IMR-90 (cell line): ENCODE results near the gene CDC25B. TPM values are rescaled to one million over a fixed set of nuclear protein-coding genes. Genes with fewer than 3 reads are reported as not detected.

Experiments used
- ATAC-seq: fragments of 200-7000 bp; cut with Tn5 transposase; 2 replicates; pipeline ENCODE4 v1.9.1; 2020; ENCODE audit warnings: low read depth, mild to moderate bottlenecking, moderate library complexity
- BruUV-seq: library from RNA; stranded (reverse); fragments of 400-500 nt; replicated peaks from 2 replicates; lab custom pipeline; 2021; lab: Mats Ljungman, UMichigan
- CTCF ChIA-PET: fragments of 300-600 bp; formaldehyde crosslinking; extraction: SDS; loops from one replicate; lab custom pipeline; 2021; ENCODE audit warnings: antibody characterized with exemption; lab: Yijun Ruan, JAX
- POLR2A ChIA-PET: fragments of 300-600 bp; sonication (Branson Sonifier 250); formaldehyde crosslinking; loops from one replicate; lab custom pipeline; 2022; ENCODE audit warnings: antibody characterized with exemption; ENCODE audit not compliant: unreplicated experiment; lab: Charles Lee
- DNase-seq: peaks from one replicate; pipeline ENCODE4 v3.0.0; 2013
- H2AFZ ChIP-seq: replicated peaks from 2 replicates; pipeline ENCODE3; 2013; ENCODE audit warnings: low read length, mild to moderate bottlenecking; ENCODE audit not compliant: poor library complexity
- H2AK5ac ChIP-seq: 2 replicates; pipeline ENCODE4 v1.6.1; 2013; ENCODE audit warnings: low read depth, low read length, inconsistent platforms
- H2AK9ac ChIP-seq: replicated peaks from 2 replicates; pipeline ENCODE3; 2013; ENCODE audit warnings: mild to moderate bottlenecking, low read depth, low read length, moderate library complexity; ENCODE audit not compliant: poor library complexity
- H2BK120ac ChIP-seq: 2 replicates; pipeline ENCODE4 v1.6.1; 2013; ENCODE audit warnings: low read depth, low read length, inconsistent platforms
- H2BK15ac ChIP-seq: 3 replicates; pipeline ENCODE4 v1.6.1; 2013; ENCODE audit warnings: low read depth, low read length, inconsistent platforms
- H2BK20ac ChIP-seq: 2 replicates; pipeline ENCODE4 v1.6.1; 2013; ENCODE audit warnings: low read depth, mild to moderate bottlenecking, inconsistent platforms, low read length, moderate library complexity
- H2BK5ac ChIP-seq: 2 replicates; pipeline ENCODE4 v1.6.1; 2013; ENCODE audit warnings: mild to moderate bottlenecking, low read depth, low read length, inconsistent platforms; ENCODE audit not compliant: poor library complexity, severe bottlenecking
- H3K14ac ChIP-seq: replicated peaks from 2 replicates; pipeline ENCODE4 v1.6.1; 2013; ENCODE audit warnings: low read depth, low read length, inconsistent platforms
- H3K18ac ChIP-seq: 2 replicates; pipeline ENCODE4 v1.6.1; 2013; ENCODE audit warnings: low read depth, low read length, control low read depth
- H3K23ac ChIP-seq: 2 replicates; pipeline ENCODE4 v1.6.1; 2013; ENCODE audit warnings: low read depth, low read length, inconsistent platforms
- H3K27ac ChIP-seq: 2 replicates; pipeline ENCODE4 v1.5.1; 2013; ENCODE audit warnings: mild to moderate bottlenecking, control low read depth, low read length; ENCODE audit not compliant: insufficient read depth
- H3K27me3 ChIP-seq: 2 replicates; pipeline ENCODE4 v1.6.1; 2013; ENCODE audit warnings: low read length; ENCODE audit not compliant: control insufficient read depth, insufficient read depth
- H3K36me3 ChIP-seq: 2 replicates; pipeline ENCODE4 v1.6.1; 2013; ENCODE audit warnings: low read length, mixed read lengths; ENCODE audit not compliant: control insufficient read depth, insufficient read depth
- H3K4ac ChIP-seq: 2 replicates; pipeline ENCODE4 v1.6.1; 2013; ENCODE audit warnings: low read depth, low read length, inconsistent platforms
- H3K4me1 ChIP-seq: 2 replicates; pipeline ENCODE4 v1.6.1; 2013; ENCODE audit warnings: low read length, mixed read lengths; ENCODE audit not compliant: control insufficient read depth, insufficient read depth
- H3K4me2 ChIP-seq: 2 replicates; pipeline ENCODE4 v1.6.1; 2013; ENCODE audit warnings: low read depth, mild to moderate bottlenecking, control low read depth, low read length, moderate library complexity
- H3K4me3 ChIP-seq: 2 replicates; pipeline ENCODE4 v1.5.1; 2013; ENCODE audit warnings: low read depth, mild to moderate bottlenecking, control low read depth, low read length, moderate library complexity; ENCODE audit not compliant: insufficient read depth
- H3K56ac ChIP-seq: 2 replicates; pipeline ENCODE4 v1.6.1; 2013; ENCODE audit warnings: low read length, inconsistent platforms; ENCODE audit not compliant: insufficient read depth; ENCODE audit errors: extremely low read depth
- H3K79me1 ChIP-seq, 2 experiments: 2 replicates each; pipeline ENCODE4 v1.6.1; 2013; ENCODE audit warnings: low read length in 2 of 2, inconsistent platforms in 1 of 2, low read depth in 1 of 2
- H3K9ac ChIP-seq: 2 replicates; pipeline ENCODE4 v1.6.1; 2013; ENCODE audit warnings: low read depth, low read length, control low read depth
- H3K9me1 ChIP-seq: 2 replicates; pipeline ENCODE4 v1.6.1; 2013; ENCODE audit warnings: low read length, inconsistent platforms; ENCODE audit not compliant: insufficient read depth
- H3K9me3 ChIP-seq: 2 replicates; pipeline ENCODE4 v1.6.1; 2013; ENCODE audit warnings: low read length; ENCODE audit not compliant: control insufficient read depth, insufficient read depth
- H4K20me1 ChIP-seq: 2 replicates; pipeline ENCODE4 v1.6.1; 2013; ENCODE audit warnings: low read length, inconsistent platforms; ENCODE audit not compliant: insufficient read depth
- H4K5ac ChIP-seq: 2 replicates; pipeline ENCODE4 v1.6.1; 2013; ENCODE audit warnings: mild to moderate bottlenecking, low read depth, low read length, control low read depth
- H4K8ac ChIP-seq, 2 experiments: 2 replicates each; pipeline ENCODE4 v1.6.1; 2013; ENCODE audit warnings: low read depth in 2 of 2, low read length in 2 of 2, control low read depth in 1 of 2, inconsistent platforms in 1 of 2
- H4K91ac ChIP-seq: 2 replicates; pipeline ENCODE4 v1.6.1; 2013; ENCODE audit warnings: low read depth, low read length, inconsistent platforms; ENCODE audit not compliant: insufficient read depth
- RCOR1 ChIP-seq: IDR thresholded peaks from 2 replicates; pipeline ENCODE4 v1.6.1; 2012; ENCODE audit warnings: mild to moderate bottlenecking, low read length, improper control_type of control experiment; ENCODE audit not compliant: insufficient replicate concordance
- RFX5 ChIP-seq: IDR thresholded peaks from 2 replicates; pipeline ENCODE4 v1.8.0; 2012; ENCODE audit warnings: low read depth, mild to moderate bottlenecking, low read length, moderate library complexity
- WGBS, 2 experiments: methylation state at CpG; one replicate each; pipeline versions ENCODE4 v1.1.5 to v1.1.7; 2013; ENCODE audit warnings: missing lambda C conversion rate in 2 of 2; ENCODE audit not compliant: insufficient read length in 1 of 2; ENCODE audit errors: extremely low coverage in 2 of 2; 5-methylcytosine and 5-hydroxymethylcytosine counted together
- dilution Hi-C: fragments of 300-500 bp; cut with HindIII; formaldehyde crosslinking; loops from one replicate; pipeline ENCODE4 v1.14.3; 2018; ENCODE audit warnings: low sequenced_read_pairs; ENCODE audit not compliant: unreplicated experiment
- in situ Hi-C: fragments of 300-500 bp; cut with MboI; formaldehyde crosslinking; loops from 3 replicates; pipeline ENCODE4 v1.14.3; 2019; ENCODE audit warnings: low sequenced_read_pairs, inconsistent platforms, mixed read lengths
- intact Hi-C: fragments of 100-400 bp; cut with micrococcal nuclease; formaldehyde crosslinking; loops from 2 replicates; pipeline ENCODE4 v1.10.0; 2022
- polyA plus RNA-seq, 3 experiments: library from polyadenylated mRNA; depleted of rRNA; stranded (reverse); fragments of >200 nt; gene quantifications; 2 replicates each; pipeline ENCODE4 v1.2.3, GENCODE V29; 2012; ENCODE audit warnings: low replicate concordance in 1 of 3
- total RNA-seq: library from RNA; depleted of rRNA; stranded (reverse); fragments of >200 nt; gene quantifications from 2 replicates; pipeline ENCODE4 v1.2.3, GENCODE V29; 2012

The CDC25B gene
- total and polyA plus RNA-seq, 2 of the 4 experiments (the other 2 are of a cell fraction): 14.5 to 50.5 TPM

DNA sequence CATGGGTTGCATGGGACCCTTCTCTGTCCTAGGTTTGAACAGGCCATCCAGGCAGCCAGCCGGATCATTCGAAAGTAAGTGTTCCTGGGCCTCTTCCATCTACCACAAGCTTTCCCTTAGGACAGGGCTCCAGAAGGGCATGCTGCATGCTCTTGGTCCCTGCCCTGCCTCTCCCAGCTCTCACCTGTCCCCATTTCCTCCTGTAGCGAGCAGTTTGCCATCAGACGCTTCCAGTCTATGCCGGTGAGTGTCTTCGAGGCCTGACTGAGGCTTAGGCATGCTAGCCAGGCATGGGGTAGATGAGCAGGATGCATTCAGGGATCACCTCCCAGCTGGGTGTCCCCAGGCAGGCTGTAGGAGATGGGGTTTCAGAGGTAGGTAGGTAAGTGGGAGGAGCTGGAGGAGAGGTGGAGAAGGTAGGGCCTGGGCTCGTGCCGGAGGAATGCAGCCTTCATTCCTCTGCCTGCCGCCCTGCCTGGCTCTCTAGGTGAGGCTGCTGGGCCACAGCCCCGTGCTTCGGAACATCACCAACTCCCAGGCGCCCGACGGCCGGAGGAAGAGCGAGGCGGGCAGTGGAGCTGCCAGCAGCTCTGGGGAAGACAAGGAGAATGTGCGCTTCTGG, 4.3 kb downstream of the CDC25B start:
- Histone ChIP-seq H3K27ac (peak overlapping the region; percentile 13; the same call in 1 of the 2 replicates), H4K8ac (peak overlapping the region in 1 of 2 experiments; percentile 22; a peak in 1 of 4 replicates), H4K5ac (no peak overlapping the region), H3K4me3 (no peak overlapping the region), H2AFZ (peak overlapping the region; percentile 33), H3K14ac (0 out of 2 replicates have a peak overlapping the region, but pooled peaks have one; percentile 22), H2BK120ac (no peak overlapping the region), H2AK9ac (peak overlapping the region; percentile 94), H3K36me3 (peaks cover 63% of the 10 kb centered on the region), H3K9ac (no peak overlapping the region), H3K4ac (peak overlapping the region; percentile 52; the same call in 1 of the 2 replicates), H4K91ac (no peak overlapping the region; the same call in 1 of the 2 replicates), H3K18ac (no peak overlapping the region), H2BK20ac (peak overlapping the region; percentile 28; the same call in 1 of the 2 replicates), H3K27me3 (no peaks in the 10 kb centered on the region), H3K4me2 (no peak overlapping the region), H3K23ac (no peak overlapping the region), H4K20me1 (no peaks in the 10 kb centered on the region), H3K79me1 (peaks cover 43 to 91% of the 10 kb centered on the region in 2 experiments), H2AK5ac (peak overlapping the region; percentile 79), H3K9me3 (no peaks in the 10 kb centered on the region), H3K56ac (no peak overlapping the region), H3K4me1 (peaks cover 28% of the 10 kb centered on the region), H3K9me1 (peaks cover 29% of the 10 kb centered on the region), H2BK5ac (no peak overlapping the region), H2BK15ac (no peak overlapping the region)
- intact Hi-C loops: no loop called here
- in situ Hi-C loops: no loop called here
- TF ChIP-seq RCOR1 (no peak), RFX5 (no peak)
- ChIA-PET POLR2A (interaction anchor here (0.5 kb wide), 1 partner anchor 92 kb away, joined by 9 read pairs; no protein-coding TSS in a partner anchor), CTCF (no interaction called here)
- BruUV-seq: no TSS peak
- DNase-seq (no peak), ATAC-seq (no peak)
- dilution Hi-C loops: no loop called here
- WGBS, 2 experiments: 94% methylated on average over 8 of the region's 18 CpGs; no CpG with 5 or more reads in 1 of the 2 experiments
